H1 (cell line): ENCODE measurements around the gene CDC5L. TPM values are rescaled to one million over a fixed set of nuclear protein-coding genes. Genes with fewer than 3 reads are reported as not detected.

Experiments
- CTCF ChIA-PET: fragments of 300-600 bp; sonication (Branson Sonifier 250); formaldehyde crosslinking; loops from one replicate; lab custom pipeline; 2021; ENCODE audit not compliant: partially characterized antibody; lab: Charles Lee
- POLR2A ChIA-PET: fragments of 300-600 bp; sonication (Branson Sonifier 250); formaldehyde crosslinking; loops from one replicate; lab custom pipeline; 2021; ENCODE audit warnings: inconsistent platforms; ENCODE audit not compliant: partially characterized antibody; lab: Charles Lee
- DNase-seq, 2 experiments: peaks; one replicate each; pipeline versions ENCODE4 v3.0.0 to v3.0.0-alpha.2; 2010 to 2022; ENCODE audit warnings: low spot score in 2 of 2, low read depth in 1 of 2, mixed read lengths in 1 of 2
- FAIRE-seq: peaks from 2 replicates; lab custom pipeline; 2011; peaks lifted over from hg19 to GRCh38; lab: Jason Lieb, UNC
- H2AFZ ChIP-seq: 2 replicates; pipeline ENCODE4 v1.8.1; 2012; ENCODE audit warnings: low read length, inconsistent platforms
- H2AK5ac ChIP-seq: 2 replicates; pipeline ENCODE4 v1.6.1; 2013; ENCODE audit warnings: low read depth, low read length
- H2BK120ac ChIP-seq: replicated peaks from 2 replicates; pipeline ENCODE3; 2013; ENCODE audit warnings: low read depth, low read length, inconsistent platforms
- H2BK12ac ChIP-seq: 2 replicates; pipeline ENCODE4 v1.6.1; 2013; ENCODE audit warnings: low read depth, low read length
- H2BK15ac ChIP-seq: 2 replicates; pipeline ENCODE4 v1.6.1; 2013; ENCODE audit warnings: low read length
- H2BK20ac ChIP-seq: 2 replicates; pipeline ENCODE4 v1.6.1; 2013; ENCODE audit warnings: low read length
- H2BK5ac ChIP-seq: 2 replicates; pipeline ENCODE4 v1.6.1; 2013; ENCODE audit warnings: low read depth, low read length
- H3K14ac ChIP-seq: 2 replicates; pipeline ENCODE4 v1.6.1; 2013; ENCODE audit warnings: inconsistent platforms; ENCODE audit not compliant: insufficient read length
- H3K18ac ChIP-seq: 2 replicates; pipeline ENCODE4 v1.6.1; 2013; ENCODE audit warnings: low read length; ENCODE audit errors: extremely low read depth
- H3K23ac ChIP-seq: 2 replicates; pipeline ENCODE4 v1.6.1; 2013; ENCODE audit warnings: inconsistent platforms; ENCODE audit not compliant: insufficient read length
- H3K23me2 ChIP-seq: 2 replicates; pipeline ENCODE4 v1.6.1; 2013; ENCODE audit warnings: low read depth, low read length
- H3K27ac ChIP-seq: 2 replicates; pipeline ENCODE4 v1.6.1; 2011; ENCODE audit warnings: low read depth, low read length, inconsistent platforms
- H3K27me3 ChIP-seq, 4 experiments: replicated peaks in 1 of 4; 1 replicate in 1 of 4; 2 replicates in 3 of 4; pipeline versions ENCODE4 v1.6.1 to v1.8.1; 2011 to 2013; ENCODE audit warnings: low read length in 3 of 4, mild to moderate bottlenecking in 3 of 4, inconsistent platforms in 2 of 4, mixed read lengths in 2 of 4, moderate library complexity in 1 of 4; ENCODE audit not compliant: control insufficient read depth in 3 of 4, insufficient read depth in 3 of 4; ENCODE audit errors: extremely low read depth in 1 of 4
- H3K36me3 ChIP-seq, 4 experiments: 2 replicates each; pipeline versions ENCODE4 v1.6.1 to v1.8.1; 2011 to 2013; ENCODE audit warnings: mild to moderate bottlenecking in 4 of 4, low read length in 3 of 4, moderate library complexity in 2 of 4, control low read depth in 1 of 4, inconsistent platforms in 1 of 4; ENCODE audit not compliant: insufficient read depth in 4 of 4, control insufficient read depth in 2 of 4
- H3K4ac ChIP-seq: replicated peaks from 2 replicates; pipeline ENCODE3; 2013; ENCODE audit warnings: low read length, low read depth, mixed read lengths, inconsistent platforms; ENCODE audit not compliant: insufficient read length
- H3K4me1 ChIP-seq, 4 experiments: replicated peaks in 1 of 4; 1 replicate in 1 of 4; 2 replicates in 3 of 4; pipeline versions ENCODE4 v1.6.1 to v1.8.1; 2011 to 2013; ENCODE audit warnings: low read length in 3 of 4, inconsistent platforms in 2 of 4, mixed read lengths in 1 of 4; ENCODE audit not compliant: insufficient read depth in 4 of 4, control insufficient read depth in 3 of 4
- H3K4me2 ChIP-seq, 2 experiments: 2 replicates each; pipeline versions ENCODE4 v1.6.1 to v1.8.1; 2011 to 2013; ENCODE audit warnings: low read depth in 2 of 2, low read length in 2 of 2, control low read depth in 1 of 2, inconsistent platforms in 1 of 2, mild to moderate bottlenecking in 1 of 2; ENCODE audit not compliant: insufficient read depth in 1 of 2
- H3K4me3 ChIP-seq, 4 experiments: fragments of 200-600, 300-600 bp in 1 of 4; sonication (generic), shearing (Covaris generic), sonication (Bioruptor Twin) in 1 of 4; 2 replicates each; pipeline versions ENCODE4 v1.5.1 to v1.8.1; 2011 to 2016; ENCODE audit warnings: low read length in 4 of 4, low read depth in 3 of 4, control low read depth in 2 of 4, inconsistent platforms in 2 of 4, mild to moderate bottlenecking in 2 of 4, mixed read lengths in 1 of 4, moderate library complexity in 1 of 4; ENCODE audit not compliant: insufficient read depth in 2 of 4; ENCODE audit errors: extremely low read depth in 1 of 4
- H3K56ac ChIP-seq: replicated peaks from 2 replicates; pipeline ENCODE3; 2013; ENCODE audit warnings: low read depth, mild to moderate bottlenecking, mixed read lengths, low read length, inconsistent platforms; ENCODE audit not compliant: insufficient read length
- H3K79me1 ChIP-seq: 2 replicates; pipeline ENCODE4 v1.6.1; 2013; ENCODE audit warnings: low read depth, low read length, control low read depth
- H3K79me2 ChIP-seq, 2 experiments: 2 replicates each; pipeline versions ENCODE4 v1.6.1 to v1.8.1; 2012 to 2013; ENCODE audit warnings: low read length in 2 of 2, mild to moderate bottlenecking in 2 of 2, inconsistent platforms in 1 of 2; ENCODE audit not compliant: insufficient read depth in 2 of 2, control insufficient read depth in 1 of 2
- H3K9ac ChIP-seq, 4 experiments: replicated peaks in 1 of 4; 1 replicate in 1 of 4; 2 replicates in 3 of 4; pipeline versions ENCODE4 v1.6.1 to v1.8.1; 2011 to 2013; ENCODE audit warnings: low read depth in 3 of 4, low read length in 3 of 4, control low read depth in 2 of 4, mild to moderate bottlenecking in 2 of 4, moderate library complexity in 2 of 4, inconsistent platforms in 1 of 4; ENCODE audit errors: extremely low read depth in 1 of 4
- H3K9me3 ChIP-seq, 2 experiments: 2 replicates each; pipeline versions ENCODE4 v1.6.1 to v1.8.1; 2012 to 2013; ENCODE audit warnings: mild to moderate bottlenecking in 2 of 2, moderate library complexity in 2 of 2, control low read depth in 1 of 2, inconsistent platforms in 1 of 2, low read depth in 1 of 2, low read length in 1 of 2, mixed read lengths in 1 of 2; ENCODE audit not compliant: insufficient read depth in 2 of 2
- H4K20me1 ChIP-seq, 2 experiments: replicated peaks in 1 of 2; 2 replicates each; pipeline versions ENCODE3 to v1.8.1; 2011 to 2013; ENCODE audit warnings: inconsistent platforms in 2 of 2, low read length in 2 of 2, mild to moderate bottlenecking in 1 of 2; ENCODE audit not compliant: insufficient read depth in 2 of 2, control insufficient read depth in 1 of 2
- H4K5ac ChIP-seq: 2 replicates; pipeline ENCODE4 v1.6.1; 2013; ENCODE audit warnings: low read length, low read depth, mixed read lengths, inconsistent platforms; ENCODE audit not compliant: insufficient read length
- H4K8ac ChIP-seq: 2 replicates; pipeline ENCODE4 v1.8.0; 2013; ENCODE audit warnings: mild to moderate bottlenecking, moderate library complexity, low read length, inconsistent platforms; ENCODE audit not compliant: insufficient read depth; ENCODE audit errors: extremely low read depth
- H4K91ac ChIP-seq: replicated peaks from 2 replicates; pipeline ENCODE3; 2013; ENCODE audit warnings: low read length, mixed read lengths, inconsistent platforms; ENCODE audit not compliant: insufficient read length
- MAFK ChIP-seq: IDR thresholded peaks from 2 replicates; pipeline ENCODE4 v1.6.1; 2012; ENCODE audit warnings: low read depth, mild to moderate bottlenecking, improper control_type of control experiment, low read length
- NANOG ChIP-seq: IDR thresholded peaks from 2 replicates; pipeline ENCODE4 v1.6.1; 2011; ENCODE audit warnings: low read length, low read depth, mild to moderate bottlenecking, inconsistent platforms; ENCODE audit not compliant: insufficient read depth, poor library complexity, severe bottlenecking
- PHF8 ChIP-seq: fragments of 200-600 bp; sonication (generic); conservative IDR thresholded peaks from 2 replicates; pipeline ENCODE4 v1.7.1; 2012; ENCODE audit warnings: low read depth, mild to moderate bottlenecking, inconsistent platforms, low read length, moderate library complexity
- RBBP5 ChIP-seq: IDR thresholded peaks from 2 replicates; pipeline ENCODE4 v1.7.1; 2012; ENCODE audit warnings: low read depth, mild to moderate bottlenecking, inconsistent platforms, low read length, moderate library complexity, borderline replicate concordance
- RXRA ChIP-seq: IDR thresholded peaks from 2 replicates; pipeline ENCODE4 v1.6.1; 2011; ENCODE audit warnings: low read depth, mild to moderate bottlenecking, low read length, moderate library complexity; ENCODE audit not compliant: insufficient read depth
- SIRT6 ChIP-seq: IDR thresholded peaks from one replicate; pipeline ENCODE4 v1.7.1; 2012; ENCODE audit warnings: low read length, inconsistent platforms
- SIX5 ChIP-seq: IDR thresholded peaks from 2 replicates; pipeline ENCODE4 v1.6.1; 2011; ENCODE audit warnings: mild to moderate bottlenecking, low read depth, low read length
- TAF1 ChIP-seq: IDR thresholded peaks from 2 replicates; pipeline ENCODE4 v1.6.1; 2011; ENCODE audit warnings: mild to moderate bottlenecking, low read depth, low read length
- WGBS, 2 experiments: shearing (Covaris generic) in 1 of 2; methylation state at CpG; one replicate each; pipeline versions ENCODE4 v1.1.6 to v1.1.7; 2013 to 2015; ENCODE audit warnings: low lambda C conversion rate in 2 of 2, mixed read lengths in 2 of 2, inconsistent platforms in 1 of 2, low coverage in 1 of 2, missing lambda C conversion rate in 1 of 2; ENCODE audit not compliant: insufficient replicate concordance in 2 of 2, insufficient coverage in 1 of 2, insufficient read length in 1 of 2; ENCODE audit errors: extremely low coverage in 1 of 2, missing lambda C conversion rate in 1 of 2; 5-methylcytosine and 5-hydroxymethylcytosine counted together
- polyA plus RNA-seq, 7 experiments: library from polyadenylated mRNA; depleted of rRNA in 3 of 7; stranded (reverse) in 5 of 7; unstranded in 2 of 7; fragments of >200 nt in 5 of 7; fragments of 200-250 nt in 2 of 7; gene quantifications; 1 replicate in 5 of 7; 2 replicates in 1 of 7; 4 replicates in 1 of 7; pipeline versions ENCODE4 v1.2.1 to v1.2.3, GENCODE V29; 2011 to 2013; ENCODE audit warnings: missing spikeins in 2 of 7, mixed read lengths in 2 of 7
- total RNA-seq: library from RNA; stranded (reverse); fragmentation: NEBNext Ultra II Directional; extraction: Animal tissue kit (Norgen Biotek cat#: 25700); gene quantifications from 2 replicates; pipeline ENCODE4 v1.2.1, GENCODE V29; 2021
- TF ChIP-seq, protein P1 (sequence below): IDR thresholded peaks from 2 replicates; pipeline ENCODE4 v1.6.1; 2011; ENCODE audit warnings: low read length, improper control_type of control experiment
- TF ChIP-seq, protein P2 (sequence below): IDR thresholded peaks from 2 replicates; pipeline ENCODE4 v1.6.1; 2011; ENCODE audit warnings: low read depth, mild to moderate bottlenecking, low read length; ENCODE audit not compliant: insufficient read depth

CDC5L gene
- total and polyA plus RNA-seq, 2 of the 8 experiments (the other 6 are each of a cell fraction or from before 2014, with no cell fraction given), result 8.4 to 32.8 TPM

DNA sequence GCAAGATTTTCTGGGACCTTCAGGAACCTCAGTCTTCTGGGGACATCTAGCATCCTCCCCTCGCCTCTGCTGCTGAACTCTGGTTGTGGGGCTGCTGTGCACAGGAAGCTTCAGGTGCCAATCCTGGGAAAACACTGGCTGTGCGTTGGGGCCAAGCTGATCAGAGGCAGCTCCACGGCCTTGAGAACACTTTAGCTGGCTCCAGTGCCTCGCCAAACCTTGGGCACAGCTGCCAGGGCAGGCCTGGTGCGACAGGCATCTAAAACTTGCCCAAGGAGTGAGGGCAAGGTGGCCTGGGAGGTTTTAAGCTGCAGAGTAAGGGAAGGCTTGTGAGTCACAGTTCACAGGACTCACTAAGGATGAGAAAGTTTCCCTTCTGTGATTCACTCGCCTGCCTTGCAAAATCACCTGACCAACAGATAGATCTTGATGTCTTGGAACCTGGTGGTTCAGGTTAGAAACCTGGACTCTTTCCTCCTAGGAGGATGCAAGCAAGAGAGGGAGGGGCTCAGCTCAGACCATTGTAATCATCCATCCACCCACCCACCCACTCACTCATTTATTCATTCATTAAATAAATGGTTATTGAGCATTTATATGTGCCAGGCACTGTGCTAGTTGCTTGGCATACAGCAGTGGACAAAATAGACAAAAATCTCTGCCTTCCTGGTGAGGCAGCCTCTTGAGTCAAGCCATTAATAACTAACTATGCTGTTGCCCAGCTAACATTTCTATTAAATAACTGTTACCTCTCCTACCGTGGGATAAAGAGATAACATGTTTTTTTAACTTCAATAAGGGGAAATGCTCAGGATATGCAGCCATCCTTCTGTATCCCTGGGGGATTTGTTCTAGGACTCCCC lies 47.5 kb upstream of the CDC5L start:
- Histone ChIP-seq H2BK5ac (no peak overlapping the region), H3K4ac (no peak overlapping the region), H3K79me1 (no peaks in the 10 kb centered on the region), H3K23me2 (no peaks in the 10 kb centered on the region; the same call in 1 of the 2 replicates), H3K23ac (no peak overlapping the region), H3K56ac (no peak overlapping the region), H3K4me2 (no peak overlapping the region), H4K20me1 (no peaks in the 10 kb centered on the region), H4K8ac (no peak overlapping the region; the same call in 1 of the 2 replicates), H2BK120ac (no peak overlapping the region), H3K4me3 (no peak overlapping the region), H3K9me3 (no peaks in the 10 kb centered on the region), H2AK5ac (no peak overlapping the region), H3K36me3 (no peaks in the 10 kb centered on the region), H3K14ac (no peak overlapping the region), H2BK20ac (no peak overlapping the region), H3K4me1 (peaks cover 0 to 5% (median under 1%) of the 10 kb centered on the region in 4 experiments; a peak in 3 of 7 replicates), H2AFZ (no peak overlapping the region), H3K9ac (no peak overlapping the region), H4K91ac (no peak overlapping the region), H2BK15ac (no peak overlapping the region), H3K79me2 (no peaks in the 10 kb centered on the region), H3K27ac (no peak overlapping the region), H3K27me3 (peaks cover 3 to 7% (median 6%) of the 10 kb centered on the region in 4 experiments; a peak in 5 of 7 replicates), H3K18ac (no peak overlapping the region), H2BK12ac (no peak overlapping the region), H4K5ac (no peak overlapping the region)
- 81% methylated on average over 7 of the region's 7 CpGs; no CpG with 5 or more reads in 1 of the 2 experiments for WGBS, 2 experiments
- FAIRE-seq (no peak), DNase-seq (no peak)
- ChIA-PET POLR2A (interaction anchor here (0.9 to 3.0 kb wide), 5 partner anchors 33 to 93 kb away, joined by 3 to 11 read pairs (median 4); partner anchors contain the start of gene HSP90AB1), CTCF (interaction anchor here (0.9 to 10.2 kb wide), 12 partner anchors 9 to 190 kb away, joined by 3 to 153 read pairs (median 6); partner anchors contain the start of genes AARS2, SLC35B2 and TMEM151B)
- no peak for TF ChIP-seq RXRA
- TF ChIP-seq PHF8, result no peak
- TF ChIP-seq MAFK, result no peak
- TF ChIP-seq RBBP5, result no peak
- TF ChIP-seq SIX5, result no peak
- TF ChIP-seq SIRT6, result no peak
- TF ChIP-seq NANOG, result no peak
- TF ChIP-seq, protein P1, sequence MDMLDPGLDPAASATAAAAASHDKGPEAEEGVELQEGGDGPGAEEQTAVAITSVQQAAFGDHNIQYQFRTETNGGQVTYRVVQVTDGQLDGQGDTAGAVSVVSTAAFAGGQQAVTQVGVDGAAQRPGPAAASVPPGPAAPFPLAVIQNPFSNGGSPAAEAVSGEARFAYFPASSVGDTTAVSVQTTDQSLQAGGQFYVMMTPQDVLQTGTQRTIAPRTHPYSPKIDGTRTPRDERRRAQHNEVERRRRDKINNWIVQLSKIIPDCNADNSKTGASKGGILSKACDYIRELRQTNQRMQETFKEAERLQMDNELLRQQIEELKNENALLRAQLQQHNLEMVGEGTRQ, result no peak
- TF ChIP-seq, protein P2, sequence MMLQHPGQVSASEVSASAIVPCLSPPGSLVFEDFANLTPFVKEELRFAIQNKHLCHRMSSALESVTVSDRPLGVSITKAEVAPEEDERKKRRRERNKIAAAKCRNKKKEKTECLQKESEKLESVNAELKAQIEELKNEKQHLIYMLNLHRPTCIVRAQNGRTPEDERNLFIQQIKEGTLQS, result no peak
- TF ChIP-seq TAF1, result no peak
